ENCODE results near the gene KMT2A.
"Not testable (repeated sequence)": the region's sequence is repeated elsewhere in the genome, so short reads cannot be mapped to it uniquely, and the experiment has no call there.

The KMT2A gene

DNA sequence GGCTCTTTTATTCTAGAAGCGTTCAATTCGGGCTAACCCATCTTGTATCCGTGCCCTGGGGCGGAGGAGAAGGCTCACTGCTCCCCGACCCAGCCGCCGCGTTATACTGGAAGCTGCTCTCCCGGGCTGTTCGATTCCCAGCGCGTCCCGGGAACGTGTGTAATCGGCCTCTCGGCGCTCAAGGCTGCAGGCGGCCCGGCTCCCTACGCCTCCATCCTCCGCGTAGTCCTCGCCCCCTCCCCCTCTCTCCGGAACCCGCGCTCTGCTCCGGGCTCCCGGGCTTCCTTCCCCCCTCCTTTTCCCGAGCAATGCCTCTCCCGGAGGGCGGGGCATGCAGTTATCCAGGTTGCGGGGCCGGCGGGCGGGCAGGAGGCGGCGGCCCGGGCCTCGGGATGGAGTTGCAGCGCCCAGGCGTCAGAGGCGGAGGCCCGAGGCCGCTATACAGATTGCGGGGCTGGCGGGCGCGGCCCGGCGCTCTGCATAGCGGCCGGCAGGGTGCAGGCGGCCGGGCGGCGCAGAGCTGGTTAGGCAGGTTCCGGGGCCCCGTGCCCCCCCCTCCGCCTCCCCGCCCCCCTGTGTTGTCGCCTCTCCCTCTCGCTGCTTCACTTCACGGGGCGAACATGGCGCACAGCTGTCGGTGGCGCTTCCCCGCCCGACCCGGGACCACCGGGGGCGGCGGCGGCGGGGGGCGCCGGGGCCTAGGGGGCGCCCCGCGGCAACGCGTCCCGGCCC, at the start of gene KMT2A:
TSS of gene KMT2A (plus strand) at position 600 of the 732 bp plus-strand sequence. CDS start at position 621, 21 bp downstream.
- DNase-seq (ENCODE audit: extremely low spot score, insufficient read length, low read depth): peak; percentile 81
- FAIRE-seq: no peak

DNA sequence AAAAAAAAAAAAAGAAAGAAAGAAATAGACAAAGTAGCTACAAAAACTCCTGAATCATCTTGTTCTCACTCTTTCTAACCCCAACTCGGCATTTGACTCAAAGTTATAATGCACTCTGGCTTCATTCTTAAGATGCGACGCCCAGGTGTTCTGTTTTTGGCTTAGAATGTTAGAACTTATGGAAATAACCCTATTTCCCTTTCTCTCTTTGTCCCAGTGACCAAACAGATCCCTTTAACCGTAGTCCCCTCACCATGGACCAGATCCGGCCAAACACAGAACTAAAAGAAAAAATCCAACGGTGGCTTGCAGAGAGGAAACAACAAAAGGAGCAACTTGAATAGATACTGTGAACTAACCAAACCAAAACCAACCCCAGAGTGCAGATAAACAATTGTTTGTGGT, 40.2 kb upstream of the KMT2A start:
- FAIRE-seq (no peak), DNase-seq (ENCODE audit: extremely low spot score, insufficient read length, low read depth) (no peak)

DNA sequence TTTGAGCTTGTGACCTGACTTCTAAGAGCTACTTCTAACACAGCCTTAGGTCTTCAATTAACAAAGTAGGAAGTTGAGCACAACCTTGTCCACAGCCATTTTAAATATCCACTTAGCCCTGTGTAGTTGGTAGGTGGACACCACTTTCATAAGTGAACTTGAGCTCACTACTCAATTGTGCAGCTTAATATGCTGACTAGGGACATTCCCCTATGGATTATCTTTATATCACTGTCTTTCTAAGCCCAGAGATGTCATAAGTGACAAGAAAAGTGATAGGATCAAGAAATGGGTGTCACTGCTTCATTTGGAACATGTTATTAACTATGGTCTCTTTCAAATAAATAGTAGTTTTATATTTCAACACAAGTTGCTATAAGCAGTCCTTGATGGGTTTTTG, 38.8 kb upstream of the KMT2A start:
- DNase-seq (ENCODE audit: extremely low spot score, insufficient read length, low read depth): no peak
- FAIRE-seq: no peak

DNA sequence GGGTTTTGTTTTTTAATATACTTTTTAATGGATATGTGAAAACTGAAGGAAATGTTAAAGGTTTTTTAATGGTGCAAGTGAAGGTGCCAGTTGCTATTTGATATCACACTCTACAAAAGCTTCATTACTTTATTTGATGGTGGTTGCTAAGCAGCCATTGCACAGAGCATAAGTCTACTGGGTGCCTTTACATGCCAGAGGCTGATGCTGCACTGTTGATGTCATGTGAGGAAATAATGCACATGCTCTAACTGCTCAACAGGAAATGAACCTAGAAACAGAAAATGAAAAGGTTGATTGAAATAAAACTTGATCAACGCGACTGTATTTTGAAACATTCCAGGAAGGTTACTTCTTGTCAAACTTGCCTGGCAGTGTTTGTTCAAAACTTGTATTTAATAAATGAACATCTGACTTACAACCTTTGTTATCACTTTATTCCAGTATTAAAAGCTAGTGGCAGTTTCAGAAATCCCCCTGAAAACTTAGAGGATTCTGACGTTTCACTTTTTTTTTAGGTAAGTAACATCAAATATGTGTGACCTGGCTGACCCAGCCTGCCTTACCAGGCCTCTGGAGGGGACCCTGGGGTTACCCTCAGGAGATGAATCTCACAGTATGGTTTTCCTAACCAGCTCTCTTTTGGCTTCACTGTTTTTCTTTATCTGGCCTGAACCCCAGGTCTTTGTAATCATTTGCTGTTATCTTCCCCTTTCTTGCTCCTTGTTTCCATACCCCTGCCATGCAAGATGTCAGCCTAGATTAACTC, 37.3 kb upstream of the KMT2A start:
- DNase-seq (ENCODE audit: extremely low spot score, insufficient read length, low read depth) (no peak), FAIRE-seq (peak; percentile 67)

DNA sequence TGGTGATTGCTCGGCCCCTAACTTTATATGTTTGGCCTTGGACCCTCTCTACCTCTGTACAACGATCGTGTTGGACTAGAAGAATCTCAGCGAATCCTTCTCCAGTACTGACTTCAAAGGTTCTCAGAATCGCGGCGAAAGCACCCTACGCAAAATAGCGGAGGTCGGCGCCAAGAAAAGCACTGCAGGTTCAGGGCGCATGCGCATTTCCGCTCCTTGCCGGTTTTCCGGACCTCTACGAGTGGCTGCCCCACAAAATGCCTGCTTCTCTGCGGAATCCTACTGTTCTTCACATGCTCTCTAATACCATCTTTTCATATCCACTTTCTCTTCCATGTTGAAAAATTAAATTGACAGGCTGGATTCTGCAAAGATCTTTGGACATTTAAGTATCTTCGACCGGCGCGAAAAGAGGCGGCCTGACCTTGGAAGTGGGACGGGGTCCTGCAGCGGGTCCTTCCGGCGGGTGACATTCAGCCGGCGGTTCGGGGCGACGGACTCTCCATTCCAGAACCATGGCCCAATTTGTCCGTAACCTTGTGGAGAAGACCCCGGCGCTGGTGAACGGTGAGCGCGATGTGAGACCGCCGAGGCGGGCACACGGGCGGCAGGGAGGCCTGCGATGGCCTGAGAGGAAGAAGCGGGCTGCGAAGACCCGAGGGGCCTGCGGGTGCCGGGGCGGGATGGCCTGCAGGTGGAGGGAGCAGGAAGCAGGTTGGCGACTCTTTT, 35.0 kb upstream of the KMT2A start, which contains the start of gene ATP5MG:
TSS of gene ATP5MG (plus strand) at position 456 of the 729 bp plus-strand sequence. CDS start at position 516, 60 bp downstream.
- DNase-seq (ENCODE audit: extremely low spot score, insufficient read length, low read depth): peak; percentile 71
- FAIRE-seq: peak; percentile 97

DNA sequence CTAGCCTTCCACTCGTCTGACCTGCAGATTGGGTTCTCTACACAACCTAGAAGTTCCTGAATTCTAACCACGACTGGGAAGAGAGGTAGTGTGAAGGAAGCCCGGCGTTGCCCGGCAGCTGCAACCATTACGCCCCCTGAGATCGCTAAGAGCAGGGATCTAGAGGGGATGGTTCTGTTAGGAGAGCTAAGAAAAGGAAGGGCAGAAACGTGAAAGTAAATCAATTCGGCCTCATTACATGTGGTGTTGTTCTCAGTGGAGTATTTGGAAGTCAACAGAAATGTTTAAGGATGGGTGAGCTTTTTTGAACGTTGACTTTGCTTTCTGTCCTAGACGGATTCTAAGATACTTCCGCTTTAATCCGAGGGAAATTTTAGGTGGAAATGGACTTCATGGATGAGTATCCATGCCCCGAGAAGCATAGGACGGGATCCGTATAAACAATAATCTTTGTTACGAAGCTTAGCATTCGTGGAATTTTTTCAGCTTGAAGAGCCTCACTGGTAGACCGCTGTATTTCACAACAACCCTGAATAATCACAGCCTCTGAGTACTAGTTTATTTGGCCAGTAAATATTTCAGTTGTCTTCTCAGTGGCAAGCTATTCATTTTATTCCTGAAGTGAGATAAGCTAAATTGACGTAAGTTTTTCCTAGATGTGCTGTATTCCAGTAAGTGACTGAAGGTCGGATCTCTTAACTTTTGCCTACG, 34.3 kb upstream of the KMT2A start:
- FAIRE-seq (no peak), DNase-seq (ENCODE audit: extremely low spot score, insufficient read length, low read depth) (no peak)

DNA sequence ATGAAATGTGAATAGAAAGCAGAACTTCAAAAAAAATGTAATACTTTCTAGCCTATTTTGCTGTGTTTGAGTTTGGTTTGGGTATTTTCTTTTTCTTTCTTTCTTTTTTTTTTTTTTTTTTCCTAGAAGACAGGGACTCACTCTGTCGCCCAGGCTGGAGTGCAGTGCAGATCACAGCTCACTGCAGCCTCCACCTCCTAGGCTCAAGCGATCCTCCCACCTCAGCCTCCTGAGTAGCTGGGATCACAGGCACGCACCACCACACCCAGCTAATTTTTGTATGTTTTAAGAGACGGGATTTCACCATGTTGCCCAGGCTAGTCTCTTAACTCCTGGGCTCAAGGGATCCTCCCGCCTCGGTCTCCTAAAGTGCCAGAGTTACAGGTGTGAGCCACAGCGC, 33.7 kb upstream of the KMT2A start:
- DNase-seq (ENCODE audit: extremely low spot score, insufficient read length, low read depth); FAIRE-seq: not testable (repeated sequence)

DNA sequence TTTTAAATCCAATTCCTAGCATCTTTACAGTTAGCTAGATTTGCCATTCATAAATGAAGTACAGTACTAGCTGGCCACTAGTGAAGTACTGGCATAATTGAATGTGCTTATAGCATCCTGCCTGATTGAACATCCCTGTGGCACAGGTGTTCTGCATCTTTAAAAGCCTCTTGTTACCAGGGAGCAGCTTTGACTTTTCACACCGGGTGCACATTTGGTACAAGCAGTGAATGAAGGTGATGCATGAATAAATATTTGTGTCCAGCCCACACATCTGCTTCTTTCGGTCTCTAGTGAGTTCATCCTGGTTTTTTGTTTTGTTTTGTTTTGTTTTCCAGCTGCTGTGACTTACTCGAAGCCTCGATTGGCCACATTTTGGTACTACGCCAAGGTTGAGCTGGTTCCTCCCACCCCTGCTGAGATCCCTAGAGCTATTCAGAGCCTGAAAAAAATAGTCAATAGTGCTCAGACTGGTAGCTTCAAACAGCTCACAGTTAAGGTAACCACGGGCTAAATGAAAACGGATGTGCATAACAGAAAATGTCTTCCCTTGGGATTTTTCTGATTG, 29.6 kb upstream of the KMT2A start:
- FAIRE-seq: no peak
- DNase-seq (ENCODE audit: extremely low spot score, insufficient read length, low read depth): no peak

DNA sequence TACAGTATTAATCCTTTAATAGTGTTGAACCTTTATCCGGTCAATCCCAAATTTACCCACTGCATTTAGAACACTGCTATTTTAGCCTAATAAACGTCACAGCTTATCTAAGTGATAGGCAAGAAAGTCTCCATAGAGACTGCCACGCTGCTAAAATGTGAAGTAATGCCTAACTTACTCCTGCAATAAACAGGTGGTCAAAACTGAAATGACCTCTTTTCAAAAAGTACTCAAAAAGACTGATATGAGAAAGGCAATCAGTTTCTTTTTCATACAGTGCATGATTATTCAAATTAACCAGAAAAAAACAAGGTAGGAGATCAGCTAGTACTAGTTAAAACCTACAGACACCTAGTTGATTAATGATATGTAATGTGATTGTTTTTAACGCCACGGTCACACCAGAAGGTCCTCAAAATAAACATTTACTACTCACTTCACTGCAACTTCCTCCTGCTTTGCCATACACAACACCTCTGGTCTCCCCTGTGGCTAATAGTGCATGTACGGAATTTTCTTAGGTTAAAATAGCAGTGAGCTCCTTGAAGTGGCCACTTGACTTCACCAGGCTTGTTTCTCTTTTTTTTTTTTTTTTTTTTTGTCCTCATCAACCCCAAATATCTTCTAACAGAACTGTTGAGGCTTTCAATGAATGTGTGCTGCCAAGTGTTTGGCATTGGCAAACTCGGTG, 26.1 kb upstream of the KMT2A start:
- FAIRE-seq (peak; percentile 53), DNase-seq (ENCODE audit: extremely low spot score, insufficient read length, low read depth) (no peak)

DNA sequence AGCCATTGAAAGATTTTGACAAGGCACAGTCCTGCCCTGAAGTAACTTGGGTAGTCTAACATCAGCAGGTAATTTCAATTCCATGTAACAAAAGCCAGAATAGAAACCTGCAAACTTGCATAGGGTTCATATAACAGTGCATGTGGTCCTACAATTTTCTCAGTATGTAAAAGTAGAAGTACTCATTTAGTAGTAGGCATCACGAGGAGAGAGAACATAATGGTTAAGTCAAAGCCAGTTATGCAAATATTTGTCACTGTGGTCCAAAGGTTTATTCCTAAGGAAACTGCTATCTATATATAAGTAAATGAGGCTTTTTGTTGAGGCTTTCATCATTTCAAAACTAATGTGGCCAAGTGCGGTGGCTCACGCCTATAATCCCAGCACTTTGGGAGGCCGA, 24.8 kb upstream of the KMT2A start:
- no peak for FAIRE-seq
- DNase-seq (ENCODE audit: extremely low spot score, insufficient read length, low read depth): no peak

DNA sequence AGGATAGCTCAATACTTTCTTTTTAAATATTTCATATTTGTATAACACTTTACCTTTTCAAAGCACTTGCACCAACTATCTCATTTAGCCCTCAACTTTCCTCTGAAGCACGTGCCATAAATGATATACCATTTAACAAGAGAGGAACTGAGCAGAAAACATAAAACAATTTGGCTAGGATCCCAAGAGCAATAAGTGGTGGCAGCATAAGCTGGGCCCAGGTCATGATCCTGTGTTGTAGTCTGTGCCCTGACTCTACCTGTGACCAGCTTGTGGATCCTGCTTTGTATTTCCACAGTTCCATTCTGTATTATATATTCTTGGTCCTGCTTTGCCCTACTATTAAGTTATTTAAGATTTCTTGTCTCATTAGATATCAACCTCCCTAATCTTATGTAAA, 23.4 kb upstream of the KMT2A start:
- FAIRE-seq (no peak), DNase-seq (ENCODE audit: extremely low spot score, insufficient read length, low read depth) (no peak)

DNA sequence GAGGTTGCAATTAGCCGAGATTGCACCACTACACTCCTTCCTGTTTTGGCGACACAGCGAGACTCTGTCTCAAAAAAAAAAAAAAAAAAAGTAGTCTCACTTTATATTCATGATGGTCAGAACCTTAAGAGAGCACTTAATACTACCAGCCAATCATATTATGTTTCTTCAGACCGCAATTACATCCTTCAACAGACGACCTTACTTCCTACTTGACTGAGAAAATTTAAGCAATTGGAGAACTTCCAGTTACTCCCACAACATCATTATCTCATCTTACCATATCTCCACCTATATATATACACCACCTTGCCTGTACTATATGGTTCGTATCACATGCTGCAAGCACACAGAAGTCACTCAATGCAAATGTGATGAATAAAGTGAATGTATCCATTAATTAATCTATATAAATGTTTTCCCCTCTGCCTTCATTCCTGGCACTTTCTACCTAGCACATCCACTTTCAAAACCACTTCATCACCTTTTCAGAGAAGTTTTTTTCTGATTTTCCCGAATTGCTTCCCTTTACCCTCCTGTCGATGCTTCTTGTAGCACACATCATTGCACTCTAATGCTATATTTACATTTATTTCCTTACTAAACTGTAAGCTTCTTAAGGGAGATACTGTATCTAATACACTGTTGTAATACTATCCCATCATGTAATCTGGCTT, 21.1 kb upstream of the KMT2A start:
- no peak for DNase-seq (ENCODE audit: extremely low spot score, insufficient read length, low read depth)
- FAIRE-seq: no peak

DNA sequence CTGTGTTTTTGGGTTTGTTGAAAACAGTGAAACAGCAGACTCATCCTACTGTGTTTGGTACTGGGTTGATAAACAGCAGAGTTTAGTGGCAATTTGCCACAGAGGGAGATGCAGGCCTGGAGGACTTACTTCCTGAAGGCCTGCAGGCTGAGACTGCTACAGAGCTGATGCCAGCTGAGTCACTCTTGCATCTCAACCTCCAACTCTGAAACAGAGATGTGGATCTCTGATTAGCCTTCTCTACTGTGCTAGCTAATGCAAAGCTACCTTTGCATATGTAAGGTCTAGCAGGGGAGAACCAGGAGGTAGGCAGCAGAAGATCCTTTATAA, 20.6 kb upstream of the KMT2A start:
- DNase-seq (ENCODE audit: extremely low spot score, insufficient read length, low read depth) (no peak), FAIRE-seq (no peak)

DNA sequence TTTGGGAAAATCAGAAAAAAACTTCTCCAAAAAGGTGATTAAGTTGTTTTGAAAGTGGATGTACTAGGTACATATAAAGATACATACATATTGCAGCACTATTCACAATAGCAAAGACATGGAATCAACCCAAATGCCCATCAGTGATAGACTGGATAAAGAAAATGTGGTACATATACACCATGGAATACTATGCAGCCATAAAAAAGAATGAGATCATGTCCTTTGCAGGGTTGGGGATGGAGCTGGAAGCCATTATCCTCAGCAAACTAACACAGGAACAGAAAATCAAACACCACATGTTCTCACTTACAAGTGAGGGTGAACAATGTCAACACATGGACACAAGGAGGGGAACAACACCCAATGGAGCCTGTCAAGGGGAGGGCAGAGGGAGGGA, 19.4 kb upstream of the KMT2A start:
- not testable (repeated sequence) for DNase-seq (ENCODE audit: extremely low spot score, insufficient read length, low read depth); FAIRE-seq

DNA sequence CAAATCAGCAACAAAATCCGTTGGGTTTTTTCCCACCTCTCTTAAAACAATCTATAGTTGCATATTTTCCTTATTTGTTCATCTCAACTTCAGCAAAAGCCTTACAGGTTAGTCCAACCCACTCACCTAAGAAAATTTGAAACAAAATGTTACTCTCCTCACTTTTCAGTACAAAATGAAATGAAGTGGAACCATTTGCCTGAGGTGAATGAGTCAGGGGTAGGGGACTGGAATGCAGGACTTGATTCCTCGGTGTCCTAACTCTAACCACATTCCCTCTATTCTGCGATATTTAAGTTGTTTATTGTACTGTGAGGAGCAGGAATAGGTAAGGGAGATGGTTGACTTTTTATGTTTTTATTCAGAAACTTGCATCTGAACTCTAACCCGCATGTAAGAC, 18.5 kb upstream of the KMT2A start:
- DNase-seq (ENCODE audit: extremely low spot score, insufficient read length, low read depth) (no peak), FAIRE-seq (no peak)

DNA sequence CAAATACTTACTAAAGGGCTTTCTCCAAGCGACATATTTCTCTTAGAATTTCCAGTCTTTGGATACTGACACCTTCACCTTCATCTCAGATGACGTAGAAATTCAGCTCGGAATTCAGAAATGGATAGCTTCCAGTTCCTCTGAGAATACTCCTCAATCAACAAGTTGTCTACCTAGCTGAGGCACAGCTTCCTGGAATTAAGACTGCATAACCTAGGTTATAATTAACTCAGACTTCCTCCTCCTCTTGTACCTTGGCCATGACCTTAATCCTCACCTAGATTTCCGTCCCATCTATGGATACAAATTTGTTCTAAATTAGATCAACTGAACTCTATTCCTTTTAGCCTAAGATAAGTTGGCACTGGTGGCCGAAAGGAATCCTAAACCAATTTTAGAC, 17.5 kb upstream of the KMT2A start:
- FAIRE-seq: no peak
- no peak for DNase-seq (ENCODE audit: extremely low spot score, insufficient read length, low read depth)

DNA sequence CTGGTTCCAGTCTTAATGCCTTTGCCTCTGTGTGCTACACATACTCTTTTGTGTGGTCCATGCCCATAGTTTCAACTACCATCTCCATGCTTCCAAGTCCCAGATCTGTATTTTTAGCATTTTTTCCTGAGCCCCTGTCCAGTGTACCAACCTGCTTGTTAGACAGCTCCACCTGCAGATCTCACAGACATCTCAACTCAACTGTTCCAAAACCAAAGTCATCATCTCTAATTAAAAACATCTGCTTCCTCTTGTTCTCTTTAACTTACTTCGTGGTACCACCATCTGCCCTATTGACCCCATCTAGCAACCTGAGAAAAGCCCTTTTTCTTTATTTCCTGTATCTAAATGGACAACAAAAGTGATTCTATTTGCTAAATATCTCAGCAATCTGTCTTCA, 8.6 kb upstream of the KMT2A start:
- no peak for DNase-seq (ENCODE audit: extremely low spot score, insufficient read length, low read depth)
- FAIRE-seq: no peak

DNA sequence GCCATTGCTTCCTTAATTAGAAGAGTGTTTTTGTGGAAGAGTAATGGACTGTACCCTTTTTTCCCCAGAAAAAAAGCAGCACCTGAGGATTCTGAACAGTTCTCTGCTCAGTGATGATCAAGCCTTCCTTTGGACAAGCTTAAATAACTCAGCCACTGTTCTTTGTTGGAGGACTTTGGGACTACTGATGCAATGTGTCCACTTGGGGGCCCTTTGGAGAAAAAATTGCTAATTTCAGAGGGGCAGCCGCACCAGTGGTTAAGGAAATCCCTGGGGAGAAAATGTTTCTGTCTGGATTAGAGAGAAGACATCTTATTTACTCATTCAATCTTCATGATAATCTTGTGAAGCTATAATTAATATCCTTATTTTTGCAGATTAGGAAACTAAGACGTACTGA, 5.3 kb upstream of the KMT2A start:
- FAIRE-seq: no peak

DNA sequence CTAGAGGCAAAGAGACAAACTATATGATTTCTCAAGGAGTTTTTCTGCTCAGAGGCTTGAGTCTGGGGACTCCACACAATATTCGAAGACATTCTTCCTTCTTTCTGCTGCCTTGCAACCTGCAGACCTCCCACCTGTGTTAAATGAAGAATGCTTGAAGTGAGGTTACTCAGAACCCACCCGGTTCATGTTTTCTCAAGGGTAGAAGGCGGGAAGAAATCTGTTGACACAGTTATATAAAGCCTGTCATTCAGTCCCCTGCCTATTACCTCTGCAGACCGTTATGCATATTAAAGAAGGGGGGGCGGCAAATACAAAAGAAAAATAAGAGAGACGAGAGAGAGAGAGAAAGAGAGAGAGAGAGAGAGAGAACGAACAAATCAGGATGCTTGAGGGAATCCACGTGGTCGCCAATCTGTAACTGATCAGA, 2.2 kb upstream of the KMT2A start:
- DNase-seq (ENCODE audit: extremely low spot score, insufficient read length, low read depth) (no peak), FAIRE-seq (peak; percentile 56)

More for the DNA sequence above, 5.3 kb upstream of the KMT2A start:
- DNase-seq (ENCODE audit: extremely low spot score, insufficient read length, low read depth): no peak
